ENCODE measurements around the gene UGT1A8. TPM values are rescaled to one million over a fixed set of nuclear protein-coding genes. Genes with fewer than 3 reads are reported as not detected.
A peak's percentile ranks its signal among the peaks of the same experiment; 100 is the strongest.

Gene UGT1A8
- total RNA-seq, 1 experiment from 2014 or later = not detected

- Histone ChIP-seq H4K20me1 (ENCODE audit: insufficient read depth) (no peaks in the 10 kb centered on the region), H3K9me2 (ENCODE audit: insufficient read depth) (no peaks in the 10 kb centered on the region), H3K4me2 (ENCODE audit: low read length) (no peak overlapping the region), H3K4me3 (replicated peaks in 1 of 2; ENCODE audit: low read depth in 1 of 2, low read length in 2 of 2) (no peak overlapping the region), H2AFZ (ENCODE audit: low read depth, low read length, poor library complexity, severe bottlenecking) (no peak overlapping the region), H3K27ac (ENCODE audit: low read depth, low read length) (no peak overlapping the region), H3K9me3 (ENCODE audit: control insufficient read depth in 1 of 2, insufficient read depth in 1 of 2, low read depth in 1 of 2, low read length in 2 of 2) (no peaks in the 10 kb centered on the region), H3K9ac (ENCODE audit: low read length) (no peak overlapping the region), H3K27me3 (ENCODE audit: insufficient read depth, low read length) (no peaks in the 10 kb centered on the region), H3K36me3 (ENCODE audit: control insufficient read depth in 1 of 2, insufficient read depth in 2 of 2, low read length in 2 of 2) (no peaks in the 10 kb centered on the region), H3K4me1 (ENCODE audit: control insufficient read depth in 1 of 2, insufficient read depth in 2 of 2, low read length in 2 of 2) (no peaks in the 10 kb centered on the region), H3K79me2 (ENCODE audit: insufficient read depth, low read length) (no peaks in the 10 kb centered on the region)
- ChIA-PET CTCF (no interaction called here), POLR2A (no interaction called here), RAD21 (ENCODE audit: low non-redundant PET in 1 of 2, low total read pairs in 2 of 2, uncharacterized antibody in 2 of 2, unreplicated experiment in 2 of 2) (no interaction called here)
- BruUV-seq (replicated peaks) = no TSS peak
- DNase-seq (ENCODE audit: low read depth, low spot score) (no peak), ATAC-seq (no peak)
- intact Hi-C loops (cut with micrococcal nuclease) = no loop called here
- TF ChIP-seq ZFX (IDR thresholded peaks at IDR 0.05) = no peak
- no peak for TF ChIP-seq EZH2phosphoT487 (IDR thresholded peaks at IDR 0.05; ENCODE audit: borderline replicate concordance)
- TF ChIP-seq FOSL1 (IDR thresholded peaks at IDR 0.05; ENCODE audit: low read depth) = no peak
- TF ChIP-seq SIN3A (IDR thresholded peaks at IDR 0.05; ENCODE audit: low read depth) = no peak
- no peak for TF ChIP-seq CEBPB (IDR thresholded peaks at IDR 0.05; ENCODE audit: low read depth)
These were observed 55.5 kb downstream of the UGT1A8 start for GRCh38 chr2:233672886-233673285.

- Histone ChIP-seq H3K4me1 (ENCODE audit: control insufficient read depth in 1 of 2, insufficient read depth in 2 of 2, low read length in 2 of 2) (no peaks in the 10 kb centered on the region), H2AFZ (ENCODE audit: low read depth, low read length, poor library complexity, severe bottlenecking) (peak overlapping the region; percentile 72), H3K36me3 (ENCODE audit: control insufficient read depth in 1 of 2, insufficient read depth in 2 of 2, low read length in 2 of 2) (no peaks in the 10 kb centered on the region), H3K27ac (ENCODE audit: low read depth, low read length) (no peak overlapping the region), H4K20me1 (ENCODE audit: insufficient read depth) (no peaks in the 10 kb centered on the region), H3K9me2 (ENCODE audit: insufficient read depth) (no peaks in the 10 kb centered on the region), H3K27me3 (ENCODE audit: insufficient read depth, low read length) (peaks cover 6% of the 10 kb centered on the region; the same call in 1 of the 2 replicates), H3K9ac (ENCODE audit: low read length) (no peak overlapping the region), H3K4me3 (replicated peaks in 1 of 2; ENCODE audit: low read depth in 1 of 2, low read length in 2 of 2) (no peak overlapping the region), H3K9me3 (ENCODE audit: control insufficient read depth in 1 of 2, insufficient read depth in 1 of 2, low read depth in 1 of 2, low read length in 2 of 2) (no peaks in the 10 kb centered on the region), H3K4me2 (ENCODE audit: low read length) (no peak overlapping the region), H3K79me2 (ENCODE audit: insufficient read depth, low read length) (no peaks in the 10 kb centered on the region)
- POLR2A ChIA-PET = no interaction called here
- DNase-seq (ENCODE audit: low read depth, low spot score) (no peak), ATAC-seq (no peak)
- no TSS peak for BruUV-seq (replicated peaks)
- TF ChIP-seq CTCF (IDR thresholded peaks at IDR 0.05 in 2 of 3, conservative IDR thresholded peaks at IDR 0.05 in 1 of 3; ENCODE audit: borderline replicate concordance in 1 of 3, insufficient read depth in 1 of 3, low read depth in 2 of 3, low read length in 2 of 3) = no peak
- CTCF ChIA-PET = no interaction called here
- RAD21 ChIA-PET (ENCODE audit: low non-redundant PET in 1 of 2, low total read pairs in 2 of 2, uncharacterized antibody in 2 of 2, unreplicated experiment in 2 of 2) = no interaction called here
- intact Hi-C loops (cut with micrococcal nuclease) = no loop called here
These were observed 56.5 kb downstream of the UGT1A8 start for GRCh38 chr2:233673896-233674295.
